Chondrocyte (in vitro differentiated cells): Measurements from ENCODE around the gene PTPRS. TPM values are rescaled to one million over a fixed set of nuclear protein-coding genes. Genes with fewer than 3 reads are reported as not detected.
A peak's percentile ranks its signal among the peaks of the same experiment; 100 is the strongest.

Experiments used
- DNase-seq: peaks from one replicate; pipeline ENCODE4 v3.0.0; 2021; ENCODE audit warnings: mixed read lengths, low spot score
- H3K27ac Mint-ChIP-seq: one replicate; pipeline ENCODE4 v1.8.0; 2021; ENCODE audit warnings: mild to moderate bottlenecking, moderate library complexity, mixed read lengths; ENCODE audit not compliant: unreplicated experiment
- H3K27me3 Mint-ChIP-seq: 2 replicates; pipeline ENCODE4 v1.8.0; 2021; ENCODE audit warnings: low read depth, mixed read lengths
- H3K36me3 Mint-ChIP-seq: 2 replicates; pipeline ENCODE4 v1.8.0; 2021; ENCODE audit warnings: low read depth, mixed read lengths
- H3K4me1 Mint-ChIP-seq: 2 replicates; pipeline ENCODE4 v1.8.0; 2021; ENCODE audit warnings: low read depth, mild to moderate bottlenecking, mixed read lengths
- H3K4me3 Mint-ChIP-seq: one replicate; pipeline ENCODE4 v1.8.0; 2021; ENCODE audit warnings: mild to moderate bottlenecking, moderate library complexity, mixed read lengths; ENCODE audit not compliant: unreplicated experiment
- H3K9me3 Mint-ChIP-seq: 2 replicates; pipeline ENCODE4 v1.8.0; 2021; ENCODE audit warnings: low read depth, mixed read lengths
- CTCF ChIP-seq: fragments of 200-600 bp; sonication (generic); IDR thresholded peaks from 2 replicates; pipeline ENCODE4 v1.5.0; 2021; ENCODE audit warnings: antibody characterized with exemption, mild to moderate bottlenecking, moderate library complexity
- total RNA-seq: library from RNA; stranded (reverse); gene quantifications from 3 replicates; pipeline ENCODE4 v1.2.1, GENCODE V29; 2021

PTPRS gene
- total RNA-seq, 1 donor from 2014 or later = 130 TPM

- Mint-ChIP-seq H3K4me1 (peaks cover 10% of the 10 kb centered on the region), H3K36me3 (no peaks in the 10 kb centered on the region), H3K9me3 (no peaks in the 10 kb centered on the region), H3K27ac (no peak overlapping the region), H3K27me3 (no peaks in the 10 kb centered on the region), H3K4me3 (no peak overlapping the region)
- DNase-seq = no peak
- no peak for TF ChIP-seq CTCF
Observed at GRCh38 chr19:5296457-5297271, 43.9 kb downstream of the PTPRS start.

DNA sequence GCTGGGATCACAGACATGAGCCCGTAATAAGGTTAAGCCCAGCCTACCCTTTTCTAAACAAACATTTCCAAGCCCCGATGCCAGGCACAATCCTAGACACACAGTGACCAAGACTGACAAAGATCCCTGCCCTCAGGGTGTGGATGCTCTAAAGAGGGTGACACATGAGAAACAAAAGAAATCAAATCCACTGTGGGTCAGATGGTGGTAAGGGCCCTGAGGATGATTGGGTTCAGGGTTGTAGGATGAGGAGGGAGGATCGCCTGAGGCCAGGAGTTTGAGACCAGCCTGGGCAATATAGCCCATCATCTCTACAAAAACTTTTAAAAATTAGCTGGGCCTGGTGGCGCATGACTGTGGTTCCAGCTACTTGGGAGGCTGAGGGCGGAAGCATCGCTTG, 44.6 kb downstream of the PTPRS start:
- DNase-seq = no peak
- Mint-ChIP-seq H3K4me3 (no peak overlapping the region), H3K27me3 (no peaks in the 10 kb centered on the region), H3K4me1 (peaks cover 13% of the 10 kb centered on the region), H3K9me3 (no peaks in the 10 kb centered on the region), H3K36me3 (no peaks in the 10 kb centered on the region), H3K27ac (no peak overlapping the region)
- TF ChIP-seq CTCF = no peak

DNA sequence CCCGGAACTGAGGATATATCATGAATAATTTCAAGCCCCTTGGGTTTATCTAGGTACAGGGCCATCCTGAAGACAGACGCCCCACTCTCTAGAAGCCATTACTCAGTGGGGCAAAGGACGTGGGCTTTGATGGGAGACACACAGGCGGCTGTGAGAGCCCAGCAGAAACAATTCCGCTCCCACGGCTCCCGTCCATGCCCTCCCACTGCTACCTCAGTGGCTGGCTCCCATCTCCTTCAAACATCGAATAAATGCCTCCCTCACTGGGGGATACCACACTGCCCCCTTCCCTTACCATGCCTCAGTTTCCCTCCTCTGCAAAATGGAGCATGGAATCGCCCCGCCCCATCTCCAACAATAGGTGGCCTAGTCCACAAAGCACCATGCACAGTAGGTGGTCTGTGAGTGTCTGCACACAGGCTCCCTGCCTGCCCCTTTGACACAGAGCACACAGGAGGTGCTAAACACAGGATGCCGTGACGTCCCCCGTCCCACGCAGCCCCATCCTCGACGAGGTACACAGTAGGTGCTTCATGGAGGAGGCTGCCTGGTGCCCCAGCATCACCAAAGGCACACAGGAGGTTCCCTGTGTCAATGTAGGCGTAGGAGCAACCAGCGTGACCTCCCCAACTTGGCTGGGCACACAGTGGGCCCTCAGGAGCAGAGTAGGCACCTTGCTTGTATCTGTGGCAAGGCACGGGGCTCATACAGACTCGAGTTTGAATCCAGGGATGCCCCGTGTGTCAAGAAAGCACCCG, 46.0 kb downstream of the PTPRS start:
- no peak for TF ChIP-seq CTCF
- H3K27me3 Mint-ChIP-seq = no peaks in the 10 kb centered on the region
- no peaks in the 10 kb centered on the region for H3K36me3 Mint-ChIP-seq
- H3K9me3 Mint-ChIP-seq = no peaks in the 10 kb centered on the region
- H3K4me3 Mint-ChIP-seq = peak overlapping the region; percentile 81
- no peak overlapping the region for H3K27ac Mint-ChIP-seq
- no peak for DNase-seq
- H3K4me1 Mint-ChIP-seq = peaks cover 13% of the 10 kb centered on the region

GRCh38 chr19:5293612-5294378, 46.8 kb downstream of the PTPRS start:
- Mint-ChIP-seq H3K4me1 (peaks cover 13% of the 10 kb centered on the region), H3K9me3 (no peaks in the 10 kb centered on the region), H3K27ac (peak overlapping the region; percentile 32), H3K27me3 (no peaks in the 10 kb centered on the region), H3K36me3 (no peaks in the 10 kb centered on the region), H3K4me3 (peak overlapping the region; percentile 81)
- peak; percentile 87 for DNase-seq
- TF ChIP-seq CTCF = no peak
